ENCODE results near the gene TEX2.
"Not testable (repeated sequence)": the region's sequence is repeated elsewhere in the genome, so short reads cannot be mapped to it uniquely, and the experiment has no call there.

TEX2 gene

DNA sequence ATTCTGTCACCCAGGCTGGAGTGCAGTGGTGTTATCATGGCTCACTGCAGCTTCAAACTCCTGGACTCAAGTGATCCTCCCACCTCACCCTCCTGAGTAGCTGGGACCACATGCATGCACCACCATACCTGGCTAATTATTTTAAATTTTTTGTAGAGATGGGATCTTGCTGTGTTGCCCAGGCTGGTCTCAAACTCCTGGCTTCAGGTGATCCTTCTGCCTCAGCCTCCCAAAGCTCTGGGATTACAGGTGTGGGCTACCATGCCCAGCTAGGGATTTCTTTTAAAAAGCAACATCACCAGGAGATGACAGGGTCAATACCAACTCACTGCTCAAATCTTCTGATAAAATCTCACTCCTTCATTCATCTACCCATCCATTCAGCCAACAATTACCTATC lies 54.4 kb downstream of the TEX2 start:
- DNase-seq: not testable (repeated sequence)

DNA sequence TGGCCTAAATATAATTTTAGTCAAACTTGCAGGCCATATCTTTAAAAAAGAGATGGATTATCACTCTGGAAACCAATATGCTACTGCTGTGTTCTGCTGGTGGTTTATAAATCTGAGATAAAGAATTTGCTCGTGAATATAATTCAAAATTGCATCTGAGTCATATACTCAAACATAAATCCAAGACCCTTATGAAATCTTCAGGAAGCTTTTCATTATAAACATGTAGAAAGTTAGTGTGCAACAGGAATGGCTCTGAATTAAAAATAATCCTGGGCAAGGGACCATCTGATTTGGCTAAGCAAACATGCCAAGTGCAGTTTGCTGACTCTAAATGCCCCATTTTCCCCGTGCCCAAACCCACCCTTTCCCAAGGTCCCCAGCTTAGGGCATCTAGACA lies 57.3 kb downstream of the TEX2 start:
- DNase-seq: no peak

DNA sequence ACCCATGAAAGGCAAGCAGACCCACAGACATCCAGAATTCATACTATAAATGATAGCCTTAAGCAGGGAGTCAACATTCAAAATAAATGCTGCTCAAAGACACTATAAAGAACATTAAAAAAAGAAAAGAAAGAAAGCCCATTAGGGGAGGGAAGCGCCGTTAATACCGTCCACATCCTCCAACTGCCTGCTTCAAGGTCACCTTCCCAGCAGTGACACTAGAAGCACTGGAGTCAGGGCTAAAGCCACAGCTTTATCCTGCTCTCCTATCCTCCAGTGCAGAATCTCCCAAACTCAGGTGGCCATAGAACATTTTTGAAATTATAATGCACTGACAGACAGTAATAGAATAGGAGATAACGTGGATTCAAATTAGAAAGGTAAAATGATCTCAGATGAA lies 59.4 kb downstream of the TEX2 start:
- DNase-seq: no peak

DNA sequence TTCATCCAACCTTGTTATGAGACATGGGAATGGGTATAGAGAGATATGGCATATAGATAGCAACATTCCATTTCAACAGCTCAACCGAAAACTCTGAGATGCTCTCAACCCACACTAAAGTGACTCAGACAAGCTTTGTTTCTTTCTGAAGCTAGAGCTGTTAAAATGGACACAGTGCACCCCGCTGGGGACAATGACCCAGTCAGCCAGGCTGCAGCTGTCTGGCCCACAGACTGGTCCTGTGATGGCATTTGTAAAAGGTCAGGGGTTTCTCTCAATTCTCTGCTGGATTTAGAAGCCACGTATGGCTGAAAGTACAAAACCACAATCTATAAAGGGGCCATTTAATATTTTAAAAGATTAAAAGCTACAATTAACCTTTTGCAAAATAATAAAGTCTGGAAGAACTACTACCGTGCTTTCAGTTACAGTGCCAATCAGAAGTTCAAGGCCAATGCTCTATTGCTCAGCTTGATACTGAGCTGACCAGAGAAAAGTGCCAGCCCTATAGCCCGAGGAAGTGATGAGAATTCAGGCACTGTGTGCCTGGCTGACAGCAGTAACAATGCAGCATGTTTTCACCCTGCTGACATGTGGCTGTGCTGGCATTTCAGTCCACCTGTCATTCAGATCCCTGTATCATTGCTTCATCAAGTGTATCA lies 60.2 kb downstream of the TEX2 start:
- DNase-seq: no peak

DNA sequence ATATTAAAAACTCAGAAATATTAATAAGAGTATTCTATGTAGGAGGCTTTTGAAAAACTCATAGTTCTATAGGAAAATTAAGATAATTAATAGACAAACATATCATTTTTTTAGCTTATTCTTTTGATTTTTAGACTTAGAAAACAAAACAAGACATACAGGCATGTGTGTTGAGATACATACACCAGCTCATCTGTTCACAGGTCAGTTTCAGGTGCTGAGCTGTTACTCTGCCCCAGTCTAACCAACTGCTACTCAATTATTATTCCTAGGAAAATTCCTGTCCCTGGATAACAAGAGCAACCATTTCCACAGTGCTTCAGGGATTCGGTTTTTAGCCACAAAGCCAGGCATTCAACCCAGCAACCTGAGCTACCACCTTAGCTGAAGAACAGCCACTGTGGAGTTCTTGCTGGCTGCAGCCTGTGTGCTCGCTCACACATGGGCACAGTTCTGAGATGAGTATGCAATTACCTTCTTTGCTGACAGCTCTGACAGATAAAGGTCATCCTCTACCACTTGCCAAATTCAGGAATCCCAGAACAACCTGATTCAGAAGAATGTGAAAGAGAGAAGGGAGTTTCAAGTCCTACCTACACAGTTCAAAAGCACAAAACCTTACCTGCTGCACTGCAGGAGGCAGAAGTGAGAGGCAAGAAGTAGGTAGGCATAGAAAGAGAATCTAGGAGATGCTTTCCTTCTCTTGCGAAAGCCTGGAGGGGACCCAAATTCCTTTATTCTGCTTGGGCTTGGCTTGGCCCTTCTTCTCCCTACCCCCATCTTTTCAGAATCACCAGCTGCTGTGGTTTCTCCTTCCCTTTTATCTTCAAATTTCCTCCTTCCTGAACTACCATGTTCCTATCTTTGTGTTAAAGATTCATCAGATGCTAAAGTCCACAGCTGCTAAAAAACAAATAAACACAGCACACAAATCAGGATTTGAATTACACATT lies 62.7 kb downstream of the TEX2 start:
- DNase-seq: no peak

DNA sequence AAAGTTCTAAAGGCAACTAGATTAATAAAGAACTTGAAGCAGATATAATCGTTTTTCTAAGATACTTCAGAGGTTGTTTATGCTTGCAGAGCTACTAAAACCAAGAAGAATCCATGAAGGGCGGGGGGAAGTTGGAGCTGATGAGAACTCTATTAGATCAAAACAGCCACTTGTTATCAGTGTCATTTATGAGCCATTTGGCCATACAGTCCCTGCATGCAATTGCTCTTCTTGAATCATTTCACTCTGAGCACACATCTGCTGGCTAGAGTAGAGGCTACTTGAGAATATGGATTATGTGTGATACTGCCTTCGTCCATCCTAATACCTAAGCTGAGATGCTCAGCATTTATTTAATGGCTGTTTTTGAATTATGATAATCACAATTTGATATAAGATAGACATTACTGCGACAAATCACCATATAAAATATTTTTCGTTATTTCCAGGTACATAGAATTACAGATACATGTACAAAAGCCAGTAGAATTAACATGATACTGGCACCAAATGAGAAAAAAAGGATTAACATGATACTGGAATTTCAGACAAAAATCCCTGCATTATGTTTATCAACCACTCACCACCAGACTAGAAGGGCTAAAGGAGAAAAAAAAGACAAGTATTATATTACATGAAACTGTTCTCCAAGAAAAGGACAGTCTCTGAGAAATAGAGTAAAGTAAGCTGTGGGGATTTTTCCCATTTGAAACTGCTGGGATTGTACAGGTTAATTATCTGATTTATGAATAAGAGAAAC lies 64.5 kb downstream of the TEX2 start:
- DNase-seq: no peak

DNA sequence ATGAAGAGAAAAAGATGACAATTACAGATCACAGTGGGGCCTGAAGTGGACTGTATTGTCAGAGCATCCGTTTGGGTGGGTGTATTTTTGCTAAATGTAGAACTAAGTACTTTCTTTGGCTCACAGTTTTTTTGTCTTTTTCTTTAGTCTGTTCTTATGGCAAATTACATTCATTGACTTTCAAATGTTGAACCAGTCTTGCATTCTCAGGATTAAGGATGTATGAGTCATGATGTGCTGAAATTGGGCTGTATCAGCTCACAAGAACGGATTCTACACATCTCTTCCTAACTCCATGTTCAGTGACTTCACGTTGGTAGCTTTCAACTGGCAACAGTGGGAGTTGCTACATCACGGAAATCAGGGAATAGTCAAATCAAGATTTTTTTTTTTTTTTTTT lies 66.5 kb downstream of the TEX2 start:
- DNase-seq: no peak

DNA sequence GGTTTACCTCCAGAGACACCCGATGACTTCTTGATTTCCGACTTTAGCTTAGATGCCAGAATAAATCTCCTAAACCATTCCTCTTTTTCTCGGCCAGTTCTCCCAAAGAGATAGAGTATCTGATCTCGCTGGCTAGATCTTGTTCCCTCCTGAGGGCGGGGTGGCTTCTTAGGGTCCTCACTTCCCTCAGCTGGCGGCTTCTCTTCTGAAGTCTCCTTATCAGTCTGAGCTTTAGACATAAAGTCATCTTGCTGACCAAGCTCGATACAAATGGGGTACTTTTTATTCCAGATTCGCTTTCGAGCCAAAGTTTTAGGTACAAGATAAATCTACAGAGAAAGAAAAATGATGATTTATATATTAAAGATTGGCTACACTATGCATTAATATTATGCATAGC lies 69.5 kb downstream of the TEX2 start:
- DNase-seq: no peak

DNA sequence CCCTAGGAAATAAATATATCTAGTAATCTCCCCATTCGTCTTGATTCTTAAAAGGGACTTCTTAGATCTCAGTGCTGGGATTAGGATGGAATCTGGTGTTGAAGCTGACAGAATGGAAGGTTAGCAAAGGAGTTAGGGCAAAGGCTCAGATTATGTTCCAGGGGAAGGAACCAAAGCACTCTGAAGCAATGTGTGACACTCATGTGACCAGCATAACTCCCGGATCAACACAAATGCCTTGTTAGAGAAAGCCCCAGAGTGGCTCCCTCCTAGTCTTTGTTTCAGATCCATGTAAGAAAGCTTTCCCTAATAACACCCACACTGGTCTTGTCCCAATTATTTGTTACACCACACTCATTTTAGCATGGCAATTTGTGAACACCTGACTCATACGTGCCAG lies 70.5 kb downstream of the TEX2 start:
- no peak for DNase-seq

DNA sequence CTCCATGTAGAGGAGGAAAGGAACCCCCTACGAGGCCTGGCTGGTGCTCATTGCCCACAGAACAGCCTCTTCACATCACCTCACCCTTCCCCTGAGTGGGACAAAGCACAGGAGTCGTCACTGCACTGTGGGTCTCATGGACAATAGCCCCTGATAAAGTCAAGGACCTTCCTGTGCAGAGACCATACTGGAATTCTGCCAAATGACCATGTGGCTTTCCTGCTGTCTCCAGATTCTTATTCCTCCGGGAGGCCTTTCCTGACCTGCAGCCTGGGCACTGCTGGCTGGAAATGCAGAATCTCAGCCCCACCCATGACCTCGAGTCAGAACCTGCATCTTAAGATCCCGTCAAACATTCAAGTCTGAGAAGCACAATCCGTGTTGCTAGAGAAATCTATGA lies 72.6 kb downstream of the TEX2 start:
- no peak for DNase-seq

DNA sequence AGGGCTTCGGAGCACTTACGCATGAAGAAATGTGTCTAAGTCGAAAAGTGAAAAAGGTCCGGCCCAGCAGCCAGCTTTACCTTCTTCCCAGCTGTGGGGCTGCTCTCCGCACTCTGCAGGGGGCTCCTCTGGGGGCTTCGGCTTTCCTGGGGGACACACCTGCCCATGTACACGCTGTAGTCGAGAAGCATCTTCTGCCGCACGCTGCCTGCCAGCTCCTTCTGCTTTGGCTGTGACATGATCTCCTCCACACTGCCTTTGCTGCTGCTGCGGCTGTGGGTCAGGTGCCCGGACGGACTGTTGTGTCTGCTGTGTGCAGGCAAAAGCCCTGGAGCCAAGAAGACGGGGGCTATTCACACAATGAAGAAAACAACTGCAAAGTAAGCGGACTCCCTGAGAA lies 75.0 kb downstream of the TEX2 start:
- DNase-seq: no peak

DNA sequence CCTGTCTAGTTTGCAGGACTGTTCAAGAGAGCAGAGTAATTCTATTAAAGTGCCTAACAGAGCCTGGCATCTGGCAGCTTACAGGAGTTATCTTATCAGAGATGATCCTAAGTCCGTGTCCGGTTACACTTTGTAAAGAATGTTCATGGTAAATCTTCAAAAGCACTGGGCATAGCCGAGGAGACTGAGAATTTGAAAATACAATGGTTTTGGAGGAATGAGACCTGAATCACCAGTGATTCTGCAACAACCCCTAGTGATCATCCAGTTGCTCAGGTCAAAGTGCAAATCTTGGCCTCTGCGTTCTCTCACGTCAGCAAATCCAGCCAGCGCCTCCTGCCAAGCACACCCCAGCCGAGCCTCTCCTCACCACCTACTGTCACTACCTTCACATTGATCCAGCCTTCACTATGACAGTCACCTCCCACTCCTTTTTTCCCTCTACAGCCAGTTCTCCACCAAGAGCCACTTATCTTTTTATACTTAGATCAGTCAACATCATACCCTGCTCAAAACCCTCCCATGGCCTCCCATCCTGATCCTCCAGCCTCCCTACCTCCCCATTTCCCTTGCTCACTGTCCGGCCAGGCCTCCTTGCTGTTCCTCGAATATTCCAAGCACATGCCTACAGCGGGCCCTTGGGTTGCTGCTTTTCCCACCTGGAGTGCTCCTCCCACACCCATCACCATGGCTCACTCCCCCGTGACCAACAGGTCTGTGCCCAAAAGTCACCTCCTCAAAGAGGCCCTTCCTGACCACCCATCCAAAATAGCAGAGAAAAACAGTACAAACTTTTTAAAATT lies 75.8 kb downstream of the TEX2 start:
- no peak for DNase-seq

DNA sequence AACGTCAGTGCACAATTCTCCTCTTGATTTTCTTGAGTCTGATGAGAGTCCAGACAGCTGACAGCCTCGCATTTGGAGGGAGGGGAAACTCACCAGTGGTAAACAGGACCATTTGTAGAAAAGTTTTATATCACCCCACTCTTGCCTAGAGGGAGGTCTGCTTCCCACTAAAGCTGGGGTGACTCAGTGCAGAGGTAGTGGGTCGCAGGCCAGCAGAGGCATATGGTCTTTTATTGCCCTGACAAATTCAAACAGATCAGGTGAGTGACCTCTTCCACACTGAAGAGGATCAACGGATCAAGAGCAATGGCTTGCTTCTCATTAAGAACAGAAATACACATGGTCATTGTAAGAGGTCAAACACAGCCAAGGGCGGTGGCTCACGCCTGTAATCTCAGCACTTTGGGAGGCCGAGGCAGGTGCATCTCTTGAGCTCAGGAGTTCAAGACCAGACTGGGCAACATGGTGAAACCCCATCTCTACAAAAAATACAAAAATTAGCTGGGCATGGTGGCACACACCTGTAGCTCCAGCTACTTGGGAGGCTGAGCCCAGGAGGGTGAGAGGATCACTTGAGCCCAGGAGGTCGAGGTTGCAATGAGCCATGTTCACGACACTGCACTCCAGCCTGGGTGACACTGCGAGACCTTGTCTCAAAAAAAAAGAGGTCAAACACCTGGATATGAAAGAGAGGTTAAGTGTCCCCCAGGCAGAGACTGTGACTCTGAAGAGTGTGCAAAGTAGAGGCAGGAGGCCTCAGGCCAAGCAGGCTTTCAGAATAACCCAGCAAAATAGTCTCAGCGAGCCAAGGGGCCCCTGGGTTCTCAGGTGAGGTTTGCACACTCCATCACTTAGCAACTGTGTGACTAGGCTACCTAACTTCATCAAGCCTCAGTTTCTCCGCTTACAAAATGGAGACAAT lies 76.6 kb downstream of the TEX2 start:
- no peak for DNase-seq

DNA sequence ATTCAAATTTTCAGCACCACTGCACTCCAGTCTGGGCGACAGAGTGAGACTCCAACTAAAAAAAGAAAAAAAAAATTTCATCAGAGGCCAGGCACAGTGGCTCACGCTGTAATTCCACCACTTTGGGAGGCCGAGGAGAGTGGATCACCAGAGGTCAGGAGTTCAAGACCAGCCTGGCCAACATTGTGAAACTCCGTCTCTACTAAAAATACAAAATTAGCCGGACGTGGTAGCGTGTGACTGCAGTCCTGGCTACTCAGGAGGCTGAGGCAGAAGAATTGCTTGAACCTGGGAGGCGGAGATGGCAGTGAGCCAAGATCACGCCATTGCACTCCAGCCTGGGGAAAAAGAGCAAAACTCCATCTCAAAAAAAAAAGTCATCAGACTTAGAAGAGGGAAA lies 77.5 kb downstream of the TEX2 start:
- not testable (repeated sequence) for DNase-seq

DNA sequence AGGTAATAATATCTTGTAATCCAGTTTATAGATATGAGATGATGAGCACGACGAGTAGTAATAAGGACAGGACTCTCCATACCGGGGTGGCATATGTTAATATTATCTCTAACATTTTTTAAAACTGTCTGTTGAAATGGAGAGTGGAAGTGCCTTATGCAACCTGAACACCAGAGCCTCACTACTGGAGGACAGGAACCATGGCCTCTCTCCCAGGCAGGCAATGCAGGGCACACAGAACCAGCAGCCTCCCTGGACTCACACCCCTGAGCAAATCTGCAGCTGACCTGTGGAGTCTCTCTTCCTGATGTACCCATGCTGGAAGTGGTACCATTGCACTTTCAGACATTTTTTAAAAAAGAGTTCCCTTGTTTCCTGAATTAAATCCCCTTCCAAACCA lies 78.0 kb downstream of the TEX2 start:
- DNase-seq: no peak

DNA sequence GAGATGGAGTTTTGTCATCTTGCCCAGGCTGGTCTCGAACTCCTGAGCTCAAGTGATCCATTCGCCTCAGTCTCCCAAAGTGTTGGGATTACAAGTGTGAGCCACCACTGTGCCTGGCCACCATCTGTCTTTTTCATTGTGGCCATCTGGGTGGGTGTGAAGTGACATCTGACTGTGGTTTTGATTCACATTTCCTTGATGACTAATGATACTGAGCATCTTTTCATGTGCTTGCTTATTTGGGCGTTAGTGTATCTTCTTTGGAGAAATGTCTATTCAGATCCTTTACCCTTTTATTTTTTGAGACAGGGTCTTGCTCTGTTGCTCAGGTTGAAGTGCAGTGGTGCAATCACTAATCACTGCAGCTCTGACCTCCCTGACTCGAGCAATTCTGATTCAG lies 79.2 kb downstream of the TEX2 start:
- DNase-seq: no peak

DNA sequence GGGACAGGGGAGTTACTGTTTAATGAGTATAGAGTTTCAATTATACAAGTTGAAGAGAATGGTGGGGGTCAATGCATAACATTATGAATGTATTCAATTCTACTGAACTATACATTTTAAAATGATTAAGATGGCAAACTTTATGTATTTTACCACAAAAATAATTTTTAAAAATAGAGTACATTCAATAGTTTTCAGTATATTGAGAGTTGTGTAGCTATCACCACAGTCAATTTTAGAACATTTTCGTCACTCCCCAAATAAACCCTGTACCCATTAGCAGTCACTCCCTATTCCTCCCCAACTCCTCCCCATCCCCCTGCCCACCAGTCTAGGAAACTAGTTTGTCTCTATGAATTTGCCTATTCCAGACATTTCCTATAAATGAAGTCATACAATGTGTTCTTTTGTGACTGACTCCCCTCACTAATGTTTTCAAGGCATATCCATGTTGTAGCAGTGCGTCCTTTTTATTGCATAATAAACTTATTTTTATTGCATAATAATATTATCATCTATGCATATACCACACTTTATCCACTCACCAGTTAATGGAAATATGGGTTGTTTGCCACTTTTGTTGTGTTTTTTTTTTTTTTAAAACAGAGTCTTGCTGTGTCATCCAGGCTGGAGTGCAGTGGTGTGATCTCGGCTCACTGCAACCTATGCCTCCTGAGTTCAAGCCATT lies 80.6 kb downstream of the TEX2 start:
- DNase-seq: no peak

DNA sequence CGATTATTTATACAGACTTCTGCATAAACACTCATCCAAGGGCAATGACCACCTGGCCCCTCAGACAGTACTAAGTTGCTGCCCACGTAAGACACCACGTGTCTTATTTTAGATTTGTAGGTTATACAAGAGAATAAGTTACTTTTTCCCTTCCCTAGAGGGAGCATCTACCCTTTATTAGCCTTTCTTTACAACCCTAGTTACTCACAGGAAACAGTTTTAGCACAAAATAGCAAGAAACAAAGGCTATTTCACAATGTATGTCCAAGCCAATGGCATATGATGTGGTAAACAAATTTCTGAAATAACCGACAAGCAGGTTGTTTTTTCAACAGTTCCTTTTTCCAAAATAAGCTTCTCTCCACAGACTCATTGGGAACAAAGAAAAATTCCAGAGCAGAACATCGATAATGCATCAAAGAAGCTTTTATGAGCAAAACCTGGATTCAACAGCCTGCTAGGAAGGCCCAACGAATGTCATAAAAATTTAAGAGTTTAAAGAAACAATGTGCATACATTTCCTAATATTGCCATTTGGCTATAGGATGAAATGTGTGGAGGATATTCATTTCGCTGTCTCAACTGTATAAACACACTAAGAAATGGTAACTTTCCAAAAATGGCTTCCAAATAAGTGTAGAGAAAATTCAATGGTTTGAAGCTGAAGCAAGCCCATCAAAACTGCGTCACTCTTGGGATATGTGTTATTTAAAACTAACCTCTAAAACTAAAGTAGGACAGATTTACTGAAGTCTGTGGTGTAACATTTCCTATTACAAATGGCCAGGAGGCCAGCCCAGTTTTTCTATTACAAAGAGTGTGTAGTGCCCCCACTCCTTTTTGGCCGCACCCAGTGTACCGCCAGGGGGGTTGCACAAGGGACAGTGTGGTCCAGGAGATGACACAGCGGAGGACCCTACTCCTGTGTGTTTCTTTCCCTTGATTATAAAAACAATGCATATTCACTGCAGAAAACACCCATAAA lies 82.7 kb downstream of the TEX2 start:
- no peak for DNase-seq

DNA sequence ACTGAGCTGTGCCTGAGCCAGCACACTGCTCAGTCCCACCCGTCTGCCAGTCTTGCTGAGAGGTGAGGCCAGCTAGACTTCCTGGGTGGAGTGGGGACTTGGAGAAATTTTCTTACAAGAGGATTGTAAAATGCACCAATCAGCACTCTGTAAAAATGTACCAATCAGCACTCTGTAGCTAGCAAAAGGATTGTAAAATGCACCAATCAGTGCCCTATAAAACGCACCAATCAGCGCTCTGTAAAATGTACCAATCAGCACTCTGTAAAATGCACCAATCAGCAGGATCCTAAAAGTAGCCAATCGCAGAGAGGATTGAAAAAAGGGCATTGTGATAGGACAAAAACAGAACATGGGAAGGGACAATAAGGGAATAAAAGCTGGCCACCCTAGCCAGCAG lies 84.0 kb downstream of the TEX2 start:
- DNase-seq: not testable (repeated sequence)
